Measurements from ENCODE around the gene TYW5.

GRCh38 chr2:199928626-199929025 is 26.7 kb downstream of the TYW5 start:
- TF ChIP-seq POLR2A (IDR thresholded peaks at IDR 0.05; ENCODE audit: low read length) (no peak), GATA1 (IDR thresholded peaks at IDR 0.05; ENCODE audit: low read depth, low read length) (no peak)

All from erythroblast (primary cell).